Left ventricle myocardium inferior (tissue), 1 donor: Measurements from ENCODE around the gene GNPAT. TPM values are rescaled to one million over a fixed set of nuclear protein-coding genes. Genes with fewer than 3 reads are reported as not detected.

Experiments
- DNase-seq: peaks from one replicate; pipeline ENCODE4 v3.0.0-alpha.2; 2020
- H3K27ac ChIP-seq: fragments of 200-600 bp; replicated peaks from 2 replicates; pipeline ENCODE4 v1.8.0; 2021
- H3K27me3 ChIP-seq: fragments of 200-600 bp; 2 replicates; pipeline ENCODE4 v1.8.0; 2021; ENCODE audit warnings: low read depth
- H3K36me3 ChIP-seq: fragments of 200-600 bp; 2 replicates; pipeline ENCODE4 v1.8.0; 2021
- H3K4me1 ChIP-seq: fragments of 200-600 bp; 2 replicates; pipeline ENCODE4 v1.8.0; 2021
- H3K4me3 ChIP-seq: fragments of 200-600 bp; 2 replicates; pipeline ENCODE4 v1.8.0; 2021; ENCODE audit warnings: mild to moderate bottlenecking, moderate library complexity
- H3K9me3 ChIP-seq: fragments of 200-600 bp; replicated peaks from 2 replicates; pipeline ENCODE4 v1.8.0; 2021
- intact Hi-C: fragments of 100-400 bp; cut with micrococcal nuclease; formaldehyde crosslinking; loops from one replicate; pipeline ENCODE4 v1.11.0; 2022
- total RNA-seq: library from RNA; stranded (reverse); fragmentation: NEBNext Ultra II Directional; extraction: Animal tissue kit (Norgen Biotek cat#: 25700); gene quantifications from one replicate; pipeline ENCODE4 v1.2.1, GENCODE V29; 2021
- TF ChIP-seq, protein P1 (sequence below): fragments of 200-600 bp; IDR thresholded peaks from 2 replicates; pipeline ENCODE4 v1.8.0; 2021; ENCODE audit warnings: antibody characterized with exemption, mild to moderate bottlenecking, borderline replicate concordance
- donor health status: DM: no; HTN: yes; CAD: no; lungs with severe emphysema.

The GNPAT gene
- total RNA-seq, 1 donor from 2014 or later: 56.7 TPM

DNA sequence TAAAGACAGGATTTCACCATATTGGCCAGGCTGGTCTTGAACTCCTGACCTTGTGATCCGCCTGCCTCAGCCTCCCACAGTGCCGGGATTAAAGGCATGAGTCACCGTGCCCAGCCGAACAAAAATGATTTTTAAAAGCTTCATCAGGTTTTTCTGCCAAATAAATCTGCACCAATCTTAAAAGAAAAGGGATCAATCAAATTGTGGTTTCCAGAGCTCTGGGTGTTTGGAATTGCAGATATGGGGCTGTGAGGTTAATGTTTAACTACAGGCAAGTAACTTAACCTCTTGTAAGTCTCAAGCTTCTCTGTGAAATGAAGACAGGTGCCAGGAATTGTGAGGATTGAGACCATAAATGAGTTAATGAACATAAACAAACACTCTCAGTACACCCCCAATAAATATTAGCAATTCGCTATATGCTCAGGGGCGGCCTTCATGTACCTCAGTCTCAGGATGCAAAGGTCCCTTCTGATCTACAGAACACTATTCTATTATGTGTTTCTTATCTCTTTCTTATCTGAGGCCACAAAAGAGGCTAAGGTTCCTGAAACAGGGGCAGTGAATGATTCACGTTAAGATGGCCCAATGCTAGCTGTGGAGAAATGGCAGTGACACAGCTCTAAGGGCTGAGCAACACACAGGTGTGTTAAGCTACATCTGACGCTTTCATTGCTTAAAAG is 7.1 kb upstream of the GNPAT start:
- no peaks in the 10 kb centered on the region for H3K9me3 ChIP-seq
- DNase-seq: no peak
- intact Hi-C loops: no loop called here
- peaks cover 25% of the 10 kb centered on the region for H3K36me3 ChIP-seq
- H3K4me3 ChIP-seq: no peak overlapping the region
- H3K4me1 ChIP-seq: peaks cover 11% of the 10 kb centered on the region
- H3K27me3 ChIP-seq: no peaks in the 10 kb centered on the region
- H3K27ac ChIP-seq: no peak overlapping the region
- TF ChIP-seq, protein P1, sequence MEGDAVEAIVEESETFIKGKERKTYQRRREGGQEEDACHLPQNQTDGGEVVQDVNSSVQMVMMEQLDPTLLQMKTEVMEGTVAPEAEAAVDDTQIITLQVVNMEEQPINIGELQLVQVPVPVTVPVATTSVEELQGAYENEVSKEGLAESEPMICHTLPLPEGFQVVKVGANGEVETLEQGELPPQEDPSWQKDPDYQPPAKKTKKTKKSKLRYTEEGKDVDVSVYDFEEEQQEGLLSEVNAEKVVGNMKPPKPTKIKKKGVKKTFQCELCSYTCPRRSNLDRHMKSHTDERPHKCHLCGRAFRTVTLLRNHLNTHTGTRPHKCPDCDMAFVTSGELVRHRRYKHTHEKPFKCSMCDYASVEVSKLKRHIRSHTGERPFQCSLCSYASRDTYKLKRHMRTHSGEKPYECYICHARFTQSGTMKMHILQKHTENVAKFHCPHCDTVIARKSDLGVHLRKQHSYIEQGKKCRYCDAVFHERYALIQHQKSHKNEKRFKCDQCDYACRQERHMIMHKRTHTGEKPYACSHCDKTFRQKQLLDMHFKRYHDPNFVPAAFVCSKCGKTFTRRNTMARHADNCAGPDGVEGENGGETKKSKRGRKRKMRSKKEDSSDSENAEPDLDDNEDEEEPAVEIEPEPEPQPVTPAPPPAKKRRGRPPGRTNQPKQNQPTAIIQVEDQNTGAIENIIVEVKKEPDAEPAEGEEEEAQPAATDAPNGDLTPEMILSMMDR: no peak

DNA sequence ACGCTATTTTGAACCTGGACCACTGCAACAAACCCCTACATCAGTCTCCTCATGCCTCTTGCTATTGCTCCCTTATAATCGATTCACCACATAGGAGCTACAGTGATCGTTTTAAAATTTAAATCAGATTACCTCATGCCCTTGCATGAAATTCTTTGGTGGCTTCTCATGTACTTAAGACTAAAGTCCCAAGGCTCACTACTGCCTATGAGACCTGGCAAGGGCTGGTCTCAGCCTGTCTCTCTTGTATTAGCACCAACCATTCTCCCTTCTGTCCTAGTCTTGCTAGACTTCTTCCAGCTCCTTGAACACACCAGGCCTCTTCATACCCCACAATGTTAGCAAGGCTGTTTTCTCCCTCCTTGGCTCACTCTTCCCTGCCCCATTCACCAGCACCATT is 6.5 kb upstream of the GNPAT start:
- Histone ChIP-seq H3K36me3 (peaks cover 20% of the 10 kb centered on the region), H3K9me3 (no peaks in the 10 kb centered on the region), H3K4me3 (no peak overlapping the region), H3K4me1 (peaks cover 16% of the 10 kb centered on the region), H3K27me3 (no peaks in the 10 kb centered on the region), H3K27ac (no peak overlapping the region)
- DNase-seq: no peak
- TF ChIP-seq, protein P1: no peak
- intact Hi-C loops: no loop called here

DNA sequence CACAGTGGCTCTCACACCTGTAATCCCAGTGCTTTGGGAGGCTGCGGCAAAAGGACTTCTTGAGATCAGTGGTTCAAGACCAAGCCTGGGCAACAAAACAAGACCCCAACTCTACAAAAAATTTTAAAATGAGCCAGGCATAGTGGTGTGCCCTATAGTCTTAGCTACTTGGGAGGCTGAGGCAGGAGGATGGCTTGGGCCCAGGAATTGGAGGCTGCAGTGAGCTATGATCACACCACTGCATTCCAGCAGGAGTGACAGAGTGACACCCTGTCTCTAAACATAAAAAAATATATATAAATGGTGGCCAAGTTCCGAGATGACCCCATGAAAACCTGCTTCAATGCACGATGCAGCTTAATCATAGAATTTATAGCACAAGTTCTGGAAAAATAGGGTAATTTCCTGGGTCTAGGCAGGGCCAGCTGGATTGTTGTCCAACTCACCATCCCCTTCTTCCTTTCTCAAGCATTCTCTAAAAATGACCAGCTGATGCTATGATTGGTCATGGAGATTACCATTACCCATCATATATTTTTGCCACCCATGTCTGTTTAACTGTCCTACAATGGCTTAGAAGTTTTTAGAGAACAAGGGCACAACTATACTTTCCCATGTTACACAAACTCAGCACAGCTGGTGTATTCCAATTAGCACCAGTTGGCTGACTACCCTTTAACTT is 5.3 kb upstream of the GNPAT start:
- no peak overlapping the region for H3K4me3 ChIP-seq
- H3K36me3 ChIP-seq: peaks cover 20% of the 10 kb centered on the region
- H3K27ac ChIP-seq: peak overlapping the region; percentile 24

DNA sequence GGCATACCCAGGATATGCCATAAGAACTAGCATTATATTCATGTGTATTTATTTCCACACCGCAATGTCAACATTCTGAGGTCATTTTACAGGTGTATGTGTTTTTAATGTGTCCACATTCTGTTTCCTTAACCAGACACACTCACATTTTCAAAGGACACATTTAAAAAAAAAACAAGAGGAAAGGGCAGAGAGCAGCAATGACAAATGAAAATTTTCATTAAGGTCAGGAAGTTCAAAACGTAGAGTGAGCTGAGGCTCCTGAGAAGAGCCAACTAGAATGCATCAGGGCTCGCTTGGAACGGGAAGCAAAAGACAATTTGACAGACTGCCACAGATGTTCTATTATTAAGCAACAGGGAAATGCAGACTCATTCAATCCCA is 4.8 kb upstream of the GNPAT start:
- TF ChIP-seq, protein P1: no peak
- peaks cover 32% of the 10 kb centered on the region for H3K4me1 ChIP-seq
- no peak for DNase-seq
- H3K9me3 ChIP-seq: no peaks in the 10 kb centered on the region
- H3K27me3 ChIP-seq: no peaks in the 10 kb centered on the region
- no peak overlapping the region for H3K4me3 ChIP-seq
- H3K36me3 ChIP-seq: peaks cover 20% of the 10 kb centered on the region
- intact Hi-C loops: no loop called here
- peak overlapping the region; percentile 24 for H3K27ac ChIP-seq

More for the DNA sequence above, 5.3 kb upstream of the GNPAT start:
- TF ChIP-seq, protein P1: no peak
- DNase-seq: no peak
- Histone ChIP-seq H3K4me1 (peaks cover 27% of the 10 kb centered on the region), H3K27me3 (no peaks in the 10 kb centered on the region), H3K9me3 (no peaks in the 10 kb centered on the region)
- intact Hi-C loops: no loop called here

DNA sequence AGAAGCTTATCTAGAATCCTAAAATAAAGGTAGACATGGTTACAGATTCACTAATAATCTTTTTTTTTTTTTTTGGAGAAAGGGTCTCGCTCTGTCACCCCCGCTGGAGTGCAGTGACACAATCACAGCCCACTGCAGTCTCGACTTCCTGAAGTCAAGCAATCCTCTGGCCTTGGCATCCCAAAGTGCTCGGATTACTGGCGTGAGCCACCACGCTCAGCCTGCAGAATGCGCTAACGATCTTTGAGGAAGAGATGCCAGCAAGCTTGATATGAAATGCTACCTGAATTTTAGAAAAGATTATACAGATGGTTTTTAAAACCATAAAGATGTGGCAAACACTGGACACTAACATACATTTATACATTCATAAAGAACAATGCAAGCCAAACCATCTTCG is 4.1 kb upstream of the GNPAT start:
- H3K9me3 ChIP-seq: no peaks in the 10 kb centered on the region
- no peaks in the 10 kb centered on the region for H3K27me3 ChIP-seq
- TF ChIP-seq, protein P1: no peak
- H3K36me3 ChIP-seq: peaks cover 20% of the 10 kb centered on the region
- no peak overlapping the region for H3K27ac ChIP-seq
- intact Hi-C loops: no loop called here
- DNase-seq: no peak
- H3K4me3 ChIP-seq: no peak overlapping the region
- H3K4me1 ChIP-seq: peaks cover 39% of the 10 kb centered on the region
